Activated CD4-positive, alpha-beta memory T cell treated with anti-CD3 and anti-CD28 coated beads for 36 hours (primary cell): ENCODE results near the gene CCR3. TPM values are rescaled to one million over a fixed set of nuclear protein-coding genes. Genes with fewer than 3 reads are reported as not detected.

ENCODE experiments used
- CTCF ChIA-PET: fragments of 350-600 bp; sonication (Branson Sonifier 250); formaldehyde crosslinking; loops from one replicate; lab custom pipeline; 2021; ENCODE audit warnings: antibody characterized with exemption, inconsistent platforms; lab: Charles Lee
- POLR2A ChIA-PET: fragments of 350-600 bp; sonication (Branson Sonifier 250); formaldehyde crosslinking; loops from one replicate; lab custom pipeline; 2021; ENCODE audit warnings: antibody characterized with exemption; lab: Charles Lee
- DNase-seq: peaks from one replicate; pipeline ENCODE4 v3.0.0-alpha.2; 2020
- H3K27ac Mint-ChIP-seq: one replicate; pipeline ENCODE4 v1.8.0; 2021; ENCODE audit warnings: mixed read lengths
- H3K27me3 Mint-ChIP-seq: one replicate; pipeline ENCODE4 v1.8.0; 2021; ENCODE audit warnings: mixed read lengths
- H3K36me3 Mint-ChIP-seq: one replicate; pipeline ENCODE4 v1.8.0; 2021; ENCODE audit warnings: mixed read lengths
- H3K4me1 Mint-ChIP-seq: one replicate; pipeline ENCODE4 v1.8.0; 2021; ENCODE audit warnings: low read depth, mixed read lengths
- H3K4me3 Mint-ChIP-seq: one replicate; pipeline ENCODE4 v1.8.0; 2021; ENCODE audit warnings: mild to moderate bottlenecking, mixed read lengths
- H3K9me3 Mint-ChIP-seq: one replicate; pipeline ENCODE4 v1.8.0; 2021; ENCODE audit warnings: mixed read lengths
- intact Hi-C: fragments of 100-400 bp; cut with micrococcal nuclease; formaldehyde crosslinking; loops from one replicate; pipeline ENCODE4 v1.15.1; 2023
- total RNA-seq, 2 experiments: library from RNA; stranded (reverse); gene quantifications; one replicate each; pipeline ENCODE4 v1.2.3, GENCODE V29; 2021

CCR3 gene
- total RNA-seq, 2 experiments from 2014 or later: not detected

- peaks cover 3% of the 10 kb centered on the region for H3K27me3 Mint-ChIP-seq
- DNase-seq: no peak
- H3K4me3 Mint-ChIP-seq: no peak overlapping the region
- intact Hi-C loops: no loop called here
- H3K27ac Mint-ChIP-seq: no peak overlapping the region
- H3K9me3 Mint-ChIP-seq: peaks cover 14% of the 10 kb centered on the region
- CTCF ChIA-PET: no interaction called here
- no peaks in the 10 kb centered on the region for H3K4me1 Mint-ChIP-seq
- POLR2A ChIA-PET: no interaction called here
- H3K36me3 Mint-ChIP-seq: no peaks in the 10 kb centered on the region
These were observed 19.7 kb upstream of the CCR3 start for GRCh38 chr3:46222435-46223161.

- CTCF ChIA-PET: no interaction called here
These were observed 13.7 kb upstream of the CCR3 start for GRCh38 chr3:46228260-46229242.

GRCh38 chr3:46231323-46231722 is 10.9 kb upstream of the CCR3 start:
- H3K27me3 Mint-ChIP-seq: peaks cover 23% of the 10 kb centered on the region
- no peaks in the 10 kb centered on the region for H3K36me3 Mint-ChIP-seq
- intact Hi-C loops: no loop called here
- no peak overlapping the region for H3K4me3 Mint-ChIP-seq
- H3K4me1 Mint-ChIP-seq: peaks cover 12% of the 10 kb centered on the region
- ChIA-PET CTCF (interaction anchor here (1.0 to 1.5 kb wide), 3 partner anchors 45 to 140 kb away, joined by 3 read pairs; partner anchors contain the start of gene CCR5), POLR2A (interaction anchor here (0.5 kb wide), 1 partner anchor 122 kb away, joined by 4 read pairs; no protein-coding TSS in a partner anchor)
- H3K9me3 Mint-ChIP-seq: peaks cover 3% of the 10 kb centered on the region
- H3K27ac Mint-ChIP-seq: no peak overlapping the region
- DNase-seq: no peak

More at GRCh38 chr3:46228260-46229242, 13.7 kb upstream of the CCR3 start:
- Mint-ChIP-seq H3K4me1 (peaks cover 12% of the 10 kb centered on the region), H3K27ac (no peak overlapping the region), H3K27me3 (peaks cover 19% of the 10 kb centered on the region), H3K9me3 (peaks cover 5% of the 10 kb centered on the region), H3K4me3 (no peak overlapping the region), H3K36me3 (no peaks in the 10 kb centered on the region)
- intact Hi-C loops: no loop called here
- POLR2A ChIA-PET: no interaction called here
- DNase-seq: no peak

GRCh38 chr3:46233194-46233593 is 9.1 kb upstream of the CCR3 start:
- no peaks in the 10 kb centered on the region for H3K36me3 Mint-ChIP-seq
- CTCF ChIA-PET: interaction anchor here (1.0 kb wide), 1 partner anchor 43 kb away, joined by 3 read pairs; no protein-coding TSS in a partner anchor

GRCh38 chr3:46235425-46235824 is 6.8 kb upstream of the CCR3 start:
- ChIA-PET POLR2A (no interaction called here), CTCF (no interaction called here)
- no peak for DNase-seq
- H3K36me3 Mint-ChIP-seq: no peaks in the 10 kb centered on the region
- H3K4me1 Mint-ChIP-seq: peaks cover 2% of the 10 kb centered on the region
- H3K4me3 Mint-ChIP-seq: no peak overlapping the region
- no peak overlapping the region for H3K27ac Mint-ChIP-seq
- H3K9me3 Mint-ChIP-seq: no peaks in the 10 kb centered on the region
- intact Hi-C loops: no loop called here
- H3K27me3 Mint-ChIP-seq: peaks cover 17% of the 10 kb centered on the region

More at GRCh38 chr3:46233194-46233593, 9.1 kb upstream of the CCR3 start:
- peaks cover 22% of the 10 kb centered on the region for H3K27me3 Mint-ChIP-seq
- no peak for DNase-seq
- no peak overlapping the region for H3K4me3 Mint-ChIP-seq
- intact Hi-C loops: no loop called here
- H3K9me3 Mint-ChIP-seq: no peaks in the 10 kb centered on the region
- H3K27ac Mint-ChIP-seq: no peak overlapping the region
- POLR2A ChIA-PET: no interaction called here
- H3K4me1 Mint-ChIP-seq: peaks cover 9% of the 10 kb centered on the region

GRCh38 chr3:46236294-46237054 is 5.8 kb upstream of the CCR3 start:
- intact Hi-C loops: no loop called here
- H3K9me3 Mint-ChIP-seq: no peaks in the 10 kb centered on the region
- H3K36me3 Mint-ChIP-seq: no peaks in the 10 kb centered on the region
- no peak overlapping the region for H3K27ac Mint-ChIP-seq
- H3K4me3 Mint-ChIP-seq: no peak overlapping the region
- DNase-seq: no peak
- peaks cover 19% of the 10 kb centered on the region for H3K27me3 Mint-ChIP-seq
- CTCF ChIA-PET: no interaction called here
- H3K4me1 Mint-ChIP-seq: no peaks in the 10 kb centered on the region
- POLR2A ChIA-PET: no interaction called here

- Mint-ChIP-seq H3K4me3 (no peak overlapping the region), H3K36me3 (no peaks in the 10 kb centered on the region), H3K27me3 (peaks cover 16% of the 10 kb centered on the region), H3K4me1 (peaks cover 3% of the 10 kb centered on the region), H3K9me3 (no peaks in the 10 kb centered on the region), H3K27ac (no peak overlapping the region)
- intact Hi-C loops: no loop called here
- POLR2A ChIA-PET: no interaction called here
- CTCF ChIA-PET: interaction anchor here (0.7 to 0.8 kb wide), 2 partner anchors 133 to 160 kb away, joined by 3 read pairs; no protein-coding TSS in a partner anchor
- no peak for DNase-seq
These were observed 3.9 kb upstream of the CCR3 start for GRCh38 chr3:46238386-46238785.

GRCh38 chr3:46239301-46239938 is 2.8 kb upstream of the CCR3 start:
- POLR2A ChIA-PET: no interaction called here
- intact Hi-C loops: no loop called here

GRCh38 chr3:46239952-46240351 is 2.3 kb upstream of the CCR3 start:
- Mint-ChIP-seq H3K36me3 (no peaks in the 10 kb centered on the region), H3K4me3 (no peak overlapping the region), H3K27me3 (peaks cover 15% of the 10 kb centered on the region), H3K9me3 (no peaks in the 10 kb centered on the region), H3K4me1 (peaks cover 3% of the 10 kb centered on the region), H3K27ac (no peak overlapping the region)
- CTCF ChIA-PET: no interaction called here
- intact Hi-C loops: no loop called here
- POLR2A ChIA-PET: no interaction called here
- no peak for DNase-seq

More at GRCh38 chr3:46239301-46239938, 2.8 kb upstream of the CCR3 start:
- no peak for DNase-seq
- Mint-ChIP-seq H3K4me1 (peaks cover 3% of the 10 kb centered on the region), H3K9me3 (no peaks in the 10 kb centered on the region), H3K27me3 (peaks cover 15% of the 10 kb centered on the region), H3K4me3 (no peak overlapping the region), H3K36me3 (no peaks in the 10 kb centered on the region), H3K27ac (no peak overlapping the region)
- CTCF ChIA-PET: interaction anchor here (1.1 kb wide), 1 partner anchor 37 kb away, joined by 4 read pairs; no protein-coding TSS in a partner anchor

- Mint-ChIP-seq H3K27me3 (peaks cover 6% of the 10 kb centered on the region), H3K36me3 (no peaks in the 10 kb centered on the region), H3K27ac (no peak overlapping the region), H3K9me3 (no peaks in the 10 kb centered on the region), H3K4me1 (peaks cover 3% of the 10 kb centered on the region), H3K4me3 (no peak overlapping the region)
- intact Hi-C loops: no loop called here
- ChIA-PET POLR2A (interaction anchor here (0.7 kb wide), 1 partner anchor 10 kb away, joined by 3 read pairs; no protein-coding TSS in a partner anchor), CTCF (interaction anchor here (1.6 kb wide), 1 partner anchor 17 kb away, joined by 4 read pairs; no protein-coding TSS in a partner anchor)
- no peak for DNase-seq
These were observed 1.3 kb downstream of the CCR3 start for GRCh38 chr3:46243560-46243959.

- DNase-seq: no peak
- H3K9me3 Mint-ChIP-seq: no peaks in the 10 kb centered on the region
- intact Hi-C loops: no loop called here
- H3K36me3 Mint-ChIP-seq: no peaks in the 10 kb centered on the region
- H3K4me3 Mint-ChIP-seq: no peak overlapping the region
- H3K4me1 Mint-ChIP-seq: peaks cover 3% of the 10 kb centered on the region
- H3K27me3 Mint-ChIP-seq: peaks cover 6% of the 10 kb centered on the region
- POLR2A ChIA-PET: no interaction called here
- CTCF ChIA-PET: no interaction called here
- H3K27ac Mint-ChIP-seq: no peak overlapping the region
These were observed 2.9 kb downstream of the CCR3 start for GRCh38 chr3:46245146-46245545.
